Activated naive CD8-positive, alpha-beta T cell treated with anti-CD3 and anti-CD28 coated beads, Interleukin-2, amount 50 U/mL, for 24 hours (primary cell): Measurements from ENCODE around the gene DNM3.

Source experiments
- ATAC-seq: fragments of 150-1000 bp; cut with Tn5 transposase; one replicate; pipeline ENCODE4 v1.10.0; 2021
- DNase-seq: peaks from one replicate; pipeline ENCODE4 v3.0.0; 2021
- H3K27ac Mint-ChIP-seq: one replicate; pipeline ENCODE4 v1.8.0; 2021; ENCODE audit warnings: mild to moderate bottlenecking, mixed read lengths
- H3K27me3 Mint-ChIP-seq: one replicate; pipeline ENCODE4 v1.8.0; 2021; ENCODE audit warnings: mixed read lengths
- H3K36me3 Mint-ChIP-seq: one replicate; pipeline ENCODE4 v1.8.0; 2021; ENCODE audit warnings: low read depth, mixed read lengths
- H3K4me1 Mint-ChIP-seq: one replicate; pipeline ENCODE4 v1.8.0; 2021; ENCODE audit warnings: mixed read lengths
- H3K4me3 Mint-ChIP-seq: one replicate; pipeline ENCODE4 v1.8.0; 2021; ENCODE audit warnings: mild to moderate bottlenecking, moderate library complexity, mixed read lengths
- H3K9me3 Mint-ChIP-seq: one replicate; pipeline ENCODE4 v1.8.0; 2021; ENCODE audit warnings: mixed read lengths

Gene DNM3

DNA sequence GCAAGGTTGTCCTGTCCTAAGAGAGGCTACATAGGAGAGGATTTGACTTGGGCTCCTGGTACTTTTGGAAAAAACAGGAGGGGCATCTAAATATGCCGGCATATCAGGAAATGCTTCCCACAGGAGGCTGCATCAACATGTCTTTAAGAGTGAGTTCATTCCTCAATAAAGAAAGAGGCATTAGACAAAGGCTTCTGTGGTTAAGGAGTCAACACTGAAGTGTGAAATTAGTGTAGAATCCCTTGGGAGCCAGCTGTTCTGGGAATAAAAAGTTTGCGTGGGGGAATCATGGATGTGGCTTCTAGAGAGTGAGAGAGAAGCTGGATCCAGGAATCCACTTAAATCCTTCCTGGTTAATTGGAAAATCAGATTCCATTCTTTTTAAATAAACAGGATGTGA, 69.5 kb downstream of the DNM3 start:
- no peak overlapping the region for H3K27ac Mint-ChIP-seq
- no peaks in the 10 kb centered on the region for H3K36me3 Mint-ChIP-seq
- H3K27me3 Mint-ChIP-seq: peaks cover 2% of the 10 kb centered on the region
- DNase-seq: no peak
- no peak overlapping the region for H3K4me3 Mint-ChIP-seq
- no peak for ATAC-seq
- H3K9me3 Mint-ChIP-seq: no peaks in the 10 kb centered on the region
- H3K4me1 Mint-ChIP-seq: no peaks in the 10 kb centered on the region

- Mint-ChIP-seq H3K27ac (no peak overlapping the region), H3K27me3 (peaks cover 2% of the 10 kb centered on the region), H3K36me3 (no peaks in the 10 kb centered on the region), H3K9me3 (no peaks in the 10 kb centered on the region), H3K4me3 (no peak overlapping the region), H3K4me1 (no peaks in the 10 kb centered on the region)
- DNase-seq (no peak), ATAC-seq (no peak)
Measured at GRCh38 chr1:171911506-171911905, 70.2 kb downstream of the DNM3 start.

DNA sequence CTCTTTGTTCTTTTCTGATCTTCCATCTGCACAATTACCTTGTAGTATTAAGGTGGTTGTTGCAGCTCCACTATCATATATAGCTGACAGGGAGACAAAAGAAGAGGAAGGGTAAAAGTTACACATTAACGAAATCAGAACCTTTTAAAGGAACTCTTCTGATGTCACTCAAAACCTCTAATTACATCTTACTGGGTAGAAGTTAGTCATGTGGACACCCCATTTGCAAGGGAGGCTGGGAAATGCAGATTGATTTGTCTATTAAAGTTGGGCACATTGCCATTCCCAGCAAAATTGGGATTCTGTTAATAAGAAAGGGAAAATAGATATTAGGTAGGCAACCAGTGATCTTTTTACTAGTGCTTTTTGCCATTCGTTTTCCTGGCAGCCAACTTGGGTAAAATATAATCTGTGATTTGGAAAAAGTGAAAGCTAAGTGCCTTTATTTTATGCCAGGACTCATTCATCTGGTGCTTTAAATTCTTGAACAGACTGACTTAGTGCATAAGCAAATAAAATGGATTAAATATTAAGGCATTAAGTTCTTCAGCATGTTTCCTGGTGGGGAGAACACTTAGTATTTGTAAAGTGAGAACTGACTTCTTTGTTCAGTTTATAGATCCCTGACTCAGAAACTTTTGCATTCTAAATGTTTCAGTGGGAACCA, 71.3 kb downstream of the DNM3 start:
- H3K27ac Mint-ChIP-seq: no peak overlapping the region
- DNase-seq: no peak
- no peaks in the 10 kb centered on the region for H3K27me3 Mint-ChIP-seq
- H3K4me1 Mint-ChIP-seq: no peaks in the 10 kb centered on the region
- H3K36me3 Mint-ChIP-seq: no peaks in the 10 kb centered on the region
- H3K9me3 Mint-ChIP-seq: no peaks in the 10 kb centered on the region
- no peak for ATAC-seq
- no peak overlapping the region for H3K4me3 Mint-ChIP-seq

DNA sequence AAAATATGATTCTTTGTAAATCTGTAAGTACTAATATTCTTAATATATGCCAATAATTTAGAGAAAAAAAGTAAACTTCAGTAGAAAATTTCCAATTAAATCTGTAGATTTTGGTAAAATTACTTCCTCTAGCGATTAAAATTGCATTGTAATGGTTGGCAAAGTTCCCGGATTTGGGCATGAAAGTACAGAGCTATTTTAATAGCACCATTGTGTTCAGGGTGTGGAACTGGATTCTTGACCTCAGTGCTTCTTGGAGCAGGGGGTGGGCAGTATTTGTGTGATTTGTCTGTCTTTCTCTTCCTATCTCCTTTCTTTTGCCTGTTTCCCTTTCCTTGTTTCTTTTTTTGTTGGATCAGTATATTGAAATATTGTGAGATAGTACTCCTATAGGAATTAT, 72.1 kb downstream of the DNM3 start:
- H3K36me3 Mint-ChIP-seq: no peaks in the 10 kb centered on the region
- H3K27me3 Mint-ChIP-seq: no peaks in the 10 kb centered on the region
- H3K27ac Mint-ChIP-seq: no peak overlapping the region
- DNase-seq: no peak
- H3K9me3 Mint-ChIP-seq: no peaks in the 10 kb centered on the region
- ATAC-seq: no peak
- no peak overlapping the region for H3K4me3 Mint-ChIP-seq
- H3K4me1 Mint-ChIP-seq: no peaks in the 10 kb centered on the region

DNA sequence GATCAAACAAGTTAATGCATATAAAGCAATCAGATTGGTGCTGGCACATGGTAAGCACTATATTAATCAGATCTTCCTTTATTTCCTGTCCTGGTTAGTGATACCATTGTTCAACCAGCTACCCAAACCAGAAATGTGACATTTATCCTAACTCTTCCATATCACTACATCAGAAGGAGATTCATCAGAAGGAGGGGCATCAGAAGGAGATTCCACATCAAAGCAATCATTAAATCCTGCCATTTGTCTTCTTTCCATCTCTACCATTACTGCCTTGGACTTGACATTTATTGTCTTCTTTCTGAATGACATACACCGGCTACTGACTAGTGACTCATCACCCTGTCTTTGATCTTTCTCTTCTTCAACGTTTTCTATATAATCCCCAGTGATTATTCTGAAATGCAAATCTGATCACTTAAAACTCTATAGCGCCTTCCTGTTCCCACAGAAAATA, 75.0 kb downstream of the DNM3 start:
- Mint-ChIP-seq H3K4me3 (no peak overlapping the region), H3K4me1 (no peaks in the 10 kb centered on the region), H3K9me3 (no peaks in the 10 kb centered on the region), H3K27ac (no peak overlapping the region), H3K36me3 (no peaks in the 10 kb centered on the region), H3K27me3 (no peaks in the 10 kb centered on the region)
- ATAC-seq (peak; percentile 89), DNase-seq (no peak)

DNA sequence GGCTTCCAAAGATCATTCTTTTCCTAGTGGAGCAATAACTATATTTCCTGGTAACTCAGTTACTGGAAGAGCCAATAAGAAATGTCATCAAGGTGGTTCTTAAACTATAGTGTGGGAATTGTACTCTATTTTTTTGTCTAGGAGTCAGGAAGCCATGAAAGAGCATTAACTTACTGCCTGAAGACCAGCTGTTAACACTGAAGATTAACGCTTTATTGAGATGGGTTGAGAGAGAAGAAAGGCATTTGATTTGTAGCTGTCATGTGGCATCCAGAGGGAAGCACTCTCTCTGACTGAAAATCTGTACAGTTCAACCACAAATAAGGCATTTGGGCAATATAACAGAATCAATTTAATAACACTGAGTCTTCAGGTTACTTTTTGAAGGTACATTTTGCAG, 76.0 kb downstream of the DNM3 start:
- Mint-ChIP-seq H3K27ac (no peak overlapping the region), H3K36me3 (no peaks in the 10 kb centered on the region), H3K9me3 (no peaks in the 10 kb centered on the region), H3K4me1 (no peaks in the 10 kb centered on the region), H3K27me3 (no peaks in the 10 kb centered on the region), H3K4me3 (no peak overlapping the region)
- ATAC-seq (no peak), DNase-seq (no peak)

DNA sequence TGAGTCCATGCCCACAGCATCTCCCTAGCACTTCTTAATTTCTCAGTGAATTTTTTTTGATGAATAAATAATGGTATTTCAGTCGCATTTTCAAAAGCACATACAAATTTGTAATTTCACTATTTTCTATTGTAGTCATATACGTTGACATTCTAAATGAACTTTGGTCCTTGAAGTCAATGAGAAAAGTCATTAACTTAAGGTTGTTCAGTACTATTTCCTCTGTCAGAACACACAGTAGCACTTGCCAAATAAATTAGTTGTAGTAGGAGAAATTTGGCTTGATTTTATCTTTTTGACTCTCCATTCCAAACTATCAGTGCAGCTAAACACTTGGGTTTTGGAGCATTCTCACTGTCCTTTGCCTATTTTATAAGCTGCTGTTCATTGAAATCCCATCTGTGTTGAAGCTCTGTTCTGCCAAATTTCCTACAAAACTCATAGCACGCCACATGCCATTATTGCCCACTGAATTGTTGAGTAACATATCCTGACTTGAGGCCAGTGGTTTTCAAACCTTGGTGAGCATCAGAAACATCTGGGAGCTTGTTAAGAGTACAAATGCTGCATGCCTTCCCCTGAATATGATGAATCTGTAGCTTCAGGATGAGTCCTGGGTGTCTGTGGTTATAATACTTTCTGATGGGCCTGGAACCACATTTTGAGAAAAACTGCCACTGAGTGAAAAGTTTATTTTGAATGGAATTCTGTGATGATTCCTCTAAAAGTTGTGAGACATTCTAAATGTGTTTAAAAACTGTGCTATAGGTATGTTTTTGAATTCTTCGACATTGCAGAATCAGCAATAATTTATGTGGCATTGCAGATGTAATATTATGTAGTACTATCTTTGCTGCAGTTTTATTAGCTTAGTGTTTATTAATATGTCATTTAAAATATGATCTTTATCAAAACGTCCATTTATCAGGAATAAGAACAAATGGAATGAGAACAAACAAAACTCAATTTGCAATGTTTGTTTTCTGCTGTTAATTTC, 78.9 kb downstream of the DNM3 start:
- H3K9me3 Mint-ChIP-seq: peaks cover 9% of the 10 kb centered on the region
- H3K27me3 Mint-ChIP-seq: no peaks in the 10 kb centered on the region
- ATAC-seq: no peak
- no peak overlapping the region for H3K4me3 Mint-ChIP-seq
- H3K4me1 Mint-ChIP-seq: peaks cover 4% of the 10 kb centered on the region
- no peak for DNase-seq
- H3K36me3 Mint-ChIP-seq: no peaks in the 10 kb centered on the region
- H3K27ac Mint-ChIP-seq: no peak overlapping the region

DNA sequence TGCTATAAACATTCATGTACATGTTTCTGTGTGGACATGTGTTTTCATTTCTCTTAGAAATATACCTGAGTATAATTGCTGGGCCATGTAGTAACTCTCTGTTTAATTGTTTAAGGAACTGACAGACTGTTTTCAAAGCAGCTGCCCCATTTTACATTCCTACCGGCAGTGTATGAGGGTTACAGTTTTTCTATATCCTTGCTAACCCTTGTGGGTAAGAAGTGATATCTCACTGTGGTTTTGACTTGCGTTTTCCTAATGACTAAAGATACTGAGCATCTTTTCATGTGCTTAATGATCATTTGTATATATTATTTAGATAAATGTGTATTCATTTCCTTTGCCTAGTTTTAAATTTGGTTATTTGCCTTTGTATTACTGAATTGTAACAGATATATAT, 81.7 kb downstream of the DNM3 start:
- peak; percentile 63 for ATAC-seq
- peaks cover 12% of the 10 kb centered on the region for H3K9me3 Mint-ChIP-seq

GRCh38 chr1:171929121-171929520, 87.8 kb downstream of the DNM3 start:
- H3K4me1 Mint-ChIP-seq: no peaks in the 10 kb centered on the region
- no peak overlapping the region for H3K27ac Mint-ChIP-seq
- H3K36me3 Mint-ChIP-seq: peaks cover 4% of the 10 kb centered on the region
- no peak for ATAC-seq
- H3K4me3 Mint-ChIP-seq: no peak overlapping the region
- no peak for DNase-seq
- H3K27me3 Mint-ChIP-seq: peaks cover 4% of the 10 kb centered on the region
- H3K9me3 Mint-ChIP-seq: peaks cover 9% of the 10 kb centered on the region

More for the DNA sequence above, 81.7 kb downstream of the DNM3 start:
- Mint-ChIP-seq H3K27ac (no peak overlapping the region), H3K4me3 (no peak overlapping the region), H3K4me1 (peaks cover 4% of the 10 kb centered on the region), H3K27me3 (peaks cover 4% of the 10 kb centered on the region), H3K36me3 (peaks cover 4% of the 10 kb centered on the region)
- no peak for DNase-seq

GRCh38 chr1:171931752-171932151, 90.5 kb downstream of the DNM3 start:
- Mint-ChIP-seq H3K27me3 (no peaks in the 10 kb centered on the region), H3K9me3 (peaks cover 3% of the 10 kb centered on the region), H3K36me3 (no peaks in the 10 kb centered on the region), H3K4me1 (no peaks in the 10 kb centered on the region), H3K27ac (no peak overlapping the region), H3K4me3 (no peak overlapping the region)
- no peak for ATAC-seq
- no peak for DNase-seq

DNA sequence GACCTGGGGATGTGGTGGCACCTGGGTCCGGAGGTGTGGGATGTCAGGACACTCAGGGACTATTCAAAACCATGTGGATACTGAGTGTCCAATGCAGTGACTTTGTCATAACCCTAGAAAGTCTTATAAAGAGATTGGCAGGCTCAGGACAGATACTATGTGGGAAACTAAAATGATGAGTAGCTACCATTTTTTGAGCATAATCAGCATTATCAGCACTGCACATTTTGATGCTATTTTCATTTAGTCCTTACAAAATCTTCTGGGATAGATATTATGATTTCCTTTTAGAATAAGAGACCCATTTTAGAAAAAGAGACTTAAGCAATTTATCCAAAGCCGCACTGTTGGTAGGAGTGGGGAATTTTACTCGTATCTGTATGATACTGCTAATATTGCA, 93.4 kb downstream of the DNM3 start:
- Mint-ChIP-seq H3K27ac (no peak overlapping the region), H3K36me3 (no peaks in the 10 kb centered on the region), H3K4me3 (no peak overlapping the region), H3K9me3 (no peaks in the 10 kb centered on the region), H3K4me1 (no peaks in the 10 kb centered on the region), H3K27me3 (peaks cover 2% of the 10 kb centered on the region)
- DNase-seq (no peak), ATAC-seq (no peak)

DNA sequence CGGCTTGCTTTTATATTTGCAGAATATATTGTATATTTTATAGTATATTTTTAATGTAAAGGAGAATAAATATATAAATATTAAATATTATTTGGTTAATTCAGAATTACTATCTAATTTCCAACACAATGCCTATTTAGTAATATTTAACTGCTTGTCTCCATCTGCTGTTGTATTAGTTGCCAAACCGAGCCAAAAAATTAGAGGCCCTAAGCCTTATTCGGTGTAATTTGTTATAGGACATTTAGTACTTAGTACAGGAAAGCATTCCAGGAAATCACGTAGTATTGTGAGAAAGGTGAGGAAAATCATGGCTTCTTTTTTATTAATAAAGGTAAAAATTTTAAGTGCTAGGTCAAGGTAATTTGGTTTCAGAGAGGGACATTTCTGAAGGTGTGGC, 93.8 kb downstream of the DNM3 start:
- no peak overlapping the region for H3K4me3 Mint-ChIP-seq

GRCh38 chr1:171935664-171936063, 94.4 kb downstream of the DNM3 start:
- DNase-seq: no peak
- Mint-ChIP-seq H3K27me3 (peaks cover 2% of the 10 kb centered on the region), H3K4me1 (no peaks in the 10 kb centered on the region), H3K4me3 (no peak overlapping the region), H3K36me3 (no peaks in the 10 kb centered on the region), H3K27ac (no peak overlapping the region), H3K9me3 (no peaks in the 10 kb centered on the region)
- ATAC-seq: no peak

More for the DNA sequence above, 93.8 kb downstream of the DNM3 start:
- no peak overlapping the region for H3K27ac Mint-ChIP-seq
- DNase-seq (no peak), ATAC-seq (no peak)
- H3K4me1 Mint-ChIP-seq: no peaks in the 10 kb centered on the region
- peaks cover 2% of the 10 kb centered on the region for H3K27me3 Mint-ChIP-seq
- H3K9me3 Mint-ChIP-seq: no peaks in the 10 kb centered on the region
- H3K36me3 Mint-ChIP-seq: no peaks in the 10 kb centered on the region

- peaks cover 2% of the 10 kb centered on the region for H3K27me3 Mint-ChIP-seq
- DNase-seq (no peak), ATAC-seq (no peak)
- H3K27ac Mint-ChIP-seq: no peak overlapping the region
- H3K4me3 Mint-ChIP-seq: no peak overlapping the region
- no peaks in the 10 kb centered on the region for H3K36me3 Mint-ChIP-seq
- no peaks in the 10 kb centered on the region for H3K4me1 Mint-ChIP-seq
- H3K9me3 Mint-ChIP-seq: no peaks in the 10 kb centered on the region
Measured at GRCh38 chr1:171937938-171938337, 96.6 kb downstream of the DNM3 start.

- H3K27ac Mint-ChIP-seq: no peak overlapping the region
- H3K4me3 Mint-ChIP-seq: no peak overlapping the region
- H3K4me1 Mint-ChIP-seq: no peaks in the 10 kb centered on the region
- DNase-seq (no peak), ATAC-seq (no peak)
- no peaks in the 10 kb centered on the region for H3K9me3 Mint-ChIP-seq
- no peaks in the 10 kb centered on the region for H3K36me3 Mint-ChIP-seq
- H3K27me3 Mint-ChIP-seq: peaks cover 2% of the 10 kb centered on the region
Measured at GRCh38 chr1:171939740-171940139, 98.4 kb downstream of the DNM3 start.
